Measurements from ENCODE around the gene HTR1D.

DNA sequence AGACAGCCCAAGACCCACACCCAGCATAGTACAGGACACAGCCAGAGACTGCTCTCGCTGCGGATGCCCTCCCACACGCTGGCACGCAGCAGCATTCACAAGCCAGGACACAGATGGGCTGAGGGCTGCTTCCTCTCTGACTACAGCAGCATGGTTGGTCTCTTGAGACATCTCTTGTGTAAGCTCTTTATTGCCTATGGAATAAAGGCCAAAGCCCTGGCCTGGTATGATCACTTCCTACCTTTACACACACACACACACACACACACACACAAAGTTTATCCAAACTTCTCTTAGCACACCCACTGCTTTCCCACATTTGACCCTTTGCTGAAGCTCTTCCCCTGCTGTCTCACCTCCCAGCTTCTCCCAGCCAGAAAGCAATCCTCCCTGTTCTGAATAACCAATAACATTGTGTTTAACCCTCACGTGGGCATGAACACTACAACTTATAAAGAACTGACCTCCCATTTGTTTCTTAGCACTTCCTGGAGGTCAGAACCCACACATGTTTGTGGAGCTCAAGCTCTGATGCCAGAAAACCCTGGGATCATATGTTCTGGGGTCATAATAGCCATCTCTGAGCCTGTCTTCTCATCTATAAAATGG is 47.5 kb downstream of the HTR1D start:
- TF ChIP-seq, protein P1, sequence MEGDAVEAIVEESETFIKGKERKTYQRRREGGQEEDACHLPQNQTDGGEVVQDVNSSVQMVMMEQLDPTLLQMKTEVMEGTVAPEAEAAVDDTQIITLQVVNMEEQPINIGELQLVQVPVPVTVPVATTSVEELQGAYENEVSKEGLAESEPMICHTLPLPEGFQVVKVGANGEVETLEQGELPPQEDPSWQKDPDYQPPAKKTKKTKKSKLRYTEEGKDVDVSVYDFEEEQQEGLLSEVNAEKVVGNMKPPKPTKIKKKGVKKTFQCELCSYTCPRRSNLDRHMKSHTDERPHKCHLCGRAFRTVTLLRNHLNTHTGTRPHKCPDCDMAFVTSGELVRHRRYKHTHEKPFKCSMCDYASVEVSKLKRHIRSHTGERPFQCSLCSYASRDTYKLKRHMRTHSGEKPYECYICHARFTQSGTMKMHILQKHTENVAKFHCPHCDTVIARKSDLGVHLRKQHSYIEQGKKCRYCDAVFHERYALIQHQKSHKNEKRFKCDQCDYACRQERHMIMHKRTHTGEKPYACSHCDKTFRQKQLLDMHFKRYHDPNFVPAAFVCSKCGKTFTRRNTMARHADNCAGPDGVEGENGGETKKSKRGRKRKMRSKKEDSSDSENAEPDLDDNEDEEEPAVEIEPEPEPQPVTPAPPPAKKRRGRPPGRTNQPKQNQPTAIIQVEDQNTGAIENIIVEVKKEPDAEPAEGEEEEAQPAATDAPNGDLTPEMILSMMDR (IDR thresholded peaks at IDR 0.05): no peak
- no peak for TF ChIP-seq POLR2A (IDR thresholded peaks at IDR 0.05)
